ENCODE data around the gene DKK3. TPM values are rescaled to one million over a fixed set of nuclear protein-coding genes. Genes with fewer than 3 reads are reported as not detected.

Gene DKK3
- total and polyA plus RNA-seq, 2 of the 13 experiments (the other 11 are each of a cell fraction or from before 2014, with no cell fraction given): 0.09 to 0.67 TPM

DNA sequence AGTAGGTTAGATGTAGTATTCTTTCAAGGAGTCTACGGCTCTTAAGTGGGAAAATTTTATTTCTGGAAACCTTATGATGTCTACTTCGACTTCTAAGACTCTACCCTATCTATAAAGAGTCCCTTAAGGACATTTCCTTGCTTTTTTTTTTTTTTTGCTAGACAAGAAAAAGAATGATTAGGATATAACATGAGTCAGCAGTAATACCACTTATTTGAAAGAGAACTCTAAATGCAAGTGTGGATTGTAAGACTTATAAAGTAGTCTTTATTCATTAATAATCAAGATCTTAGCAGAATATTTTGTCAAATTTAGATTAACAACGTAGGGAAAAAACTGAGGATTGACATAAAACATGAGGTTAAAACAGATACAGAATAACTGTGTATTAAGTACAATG, 71.0 kb downstream of the DKK3 start:
- Histone ChIP-seq H3K27ac (ENCODE audit: extremely low read length, insufficient read depth, low read length) (no peak overlapping the region), H4K20me1 (ENCODE audit: insufficient read depth, low read length) (no peaks in the 10 kb centered on the region), H2AFZ (ENCODE audit: low read length) (no peak overlapping the region), H3K36me3 (replicated peaks in 1 of 2; ENCODE audit: control insufficient read depth in 1 of 2, insufficient read depth in 2 of 2, low read length in 2 of 2) (peaks cover 6 to 45% of the 10 kb centered on the region in 2 experiments; a peak in 4 of 5 replicates), H3K79me2 (ENCODE audit: insufficient read depth, low read length) (no peaks in the 10 kb centered on the region), H3K4me1 (ENCODE audit: insufficient read depth, low read length) (no peaks in the 10 kb centered on the region), H3K4me2 (ENCODE audit: low read depth, low read length) (no peak overlapping the region), H3K4me3 (replicated peaks in 1 of 3; ENCODE audit: insufficient read depth in 1 of 3, low read depth in 2 of 3, low read length in 3 of 3) (no peak overlapping the region), H3K27me3 (ENCODE audit: control insufficient read depth in 1 of 2, insufficient read depth in 2 of 2, low read length in 2 of 2) (no peaks in the 10 kb centered on the region), H3K9me3 (ENCODE audit: low read length) (no peaks in the 10 kb centered on the region), H3K9ac (ENCODE audit: insufficient read depth, low read depth, low read length) (no peak overlapping the region)
- DNase-seq (ENCODE audit: low spot score): no peak
- in situ Hi-C loops (cut with HindIII; ENCODE audit: extremely low pct_ligation_motif_present, low pct_unique_long_range_greater_than_20kb): loop anchor here (10.0 kb wide), 1 partner anchor 347 kb away; no protein-coding TSS in a partner anchor
- intact Hi-C loops (cut with micrococcal nuclease; ENCODE audit: unreplicated experiment): loop anchor here (10.0 kb wide), 1 partner anchor 297 kb away; no protein-coding TSS in a partner anchor
- ATAC-seq: no peak
- TF ChIP-seq ZNF543 (CRISPR knock-in tag; IDR thresholded peaks at IDR 0.05): no peak
- peak; percentile 71; the same call in 1 of the 2 replicates for TF ChIP-seq MAFF (IDR thresholded peaks at IDR 0.05; ENCODE audit: low read depth, low read length)
- peak; percentile 64 to 83 for TF ChIP-seq MAFK (conservative IDR thresholded peaks at IDR 0.05 in 1 of 2, IDR thresholded peaks at IDR 0.05 in 1 of 2; ENCODE audit: low read length in 2 of 2)
- BruUV-seq (replicated peaks): no TSS peak
- CTCF ChIA-PET (ENCODE audit: low intra/inter-chr PET ratio, low total read pairs): no interaction called here
- FAIRE-seq: no peak
- 98% methylated on average over 3 of the region's 3 CpGs for WGBS (ENCODE audit: low lambda C conversion rate)
- POLR2A ChIA-PET: no interaction called here

DNA sequence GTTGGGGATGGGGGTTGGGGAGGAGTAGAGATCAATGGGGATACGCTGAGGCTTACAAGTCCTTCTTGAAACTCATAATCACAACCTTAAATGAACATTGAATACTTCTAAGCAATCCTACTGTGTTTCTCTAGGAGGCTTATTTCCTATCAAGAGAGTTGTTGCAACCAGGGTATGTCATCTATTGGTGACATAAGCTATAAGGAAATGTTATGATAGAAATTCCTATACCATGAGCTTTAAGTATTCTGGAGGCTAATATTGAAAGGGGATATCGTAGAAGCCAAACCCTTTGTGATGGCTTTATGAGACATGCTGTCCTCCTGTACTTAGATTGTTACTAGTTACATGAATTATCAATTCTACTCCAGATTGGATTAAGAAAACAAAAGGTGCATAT, 72.9 kb downstream of the DKK3 start:
- ATAC-seq (no peak), FAIRE-seq (no peak), DNase-seq (ENCODE audit: low spot score) (no peak)
- Histone ChIP-seq H3K79me2 (ENCODE audit: insufficient read depth, low read length) (no peaks in the 10 kb centered on the region), H3K36me3 (replicated peaks in 1 of 2; ENCODE audit: control insufficient read depth in 1 of 2, insufficient read depth in 2 of 2, low read length in 2 of 2) (peaks cover 7 to 45% of the 10 kb centered on the region in 2 experiments; a peak in 4 of 5 replicates), H3K27me3 (ENCODE audit: control insufficient read depth in 1 of 2, insufficient read depth in 2 of 2, low read length in 2 of 2) (no peaks in the 10 kb centered on the region), H3K9ac (ENCODE audit: insufficient read depth, low read depth, low read length) (no peak overlapping the region), H3K27ac (ENCODE audit: extremely low read length, insufficient read depth, low read length) (no peak overlapping the region), H3K4me3 (replicated peaks in 1 of 3; ENCODE audit: insufficient read depth in 1 of 3, low read depth in 2 of 3, low read length in 3 of 3) (no peak overlapping the region), H3K4me2 (ENCODE audit: low read depth, low read length) (no peak overlapping the region), H4K20me1 (ENCODE audit: insufficient read depth, low read length) (no peaks in the 10 kb centered on the region), H2AFZ (ENCODE audit: low read length) (no peak overlapping the region), H3K9me3 (ENCODE audit: low read length) (no peaks in the 10 kb centered on the region), H3K4me1 (ENCODE audit: insufficient read depth, low read length) (no peaks in the 10 kb centered on the region)
- BruUV-seq (replicated peaks): no TSS peak
- POLR2A ChIA-PET: no interaction called here
- CTCF ChIA-PET (ENCODE audit: low intra/inter-chr PET ratio, low total read pairs): no interaction called here
- intact Hi-C loops (cut with micrococcal nuclease; ENCODE audit: unreplicated experiment) (loop anchor here (10.0 kb wide), 1 partner anchor 299 kb away; no protein-coding TSS in a partner anchor), in situ Hi-C loops (cut with HindIII; ENCODE audit: extremely low pct_ligation_motif_present, low pct_unique_long_range_greater_than_20kb) (loop anchor here (10.0 kb wide), 1 partner anchor 349 kb away; no protein-coding TSS in a partner anchor)
- 98% methylated on average over 2 of the region's 2 CpGs for WGBS (ENCODE audit: low lambda C conversion rate)
- TF ChIP-seq ZNF616 (CRISPR knock-in tag; IDR thresholded peaks at IDR 0.05; ENCODE audit: low read depth) (no peak), U2AF1 (optimal IDR thresholded peaks at IDR 0.05; ENCODE audit: low read depth, low read length) (no peak)
- TF ChIP-seq, protein P1, sequence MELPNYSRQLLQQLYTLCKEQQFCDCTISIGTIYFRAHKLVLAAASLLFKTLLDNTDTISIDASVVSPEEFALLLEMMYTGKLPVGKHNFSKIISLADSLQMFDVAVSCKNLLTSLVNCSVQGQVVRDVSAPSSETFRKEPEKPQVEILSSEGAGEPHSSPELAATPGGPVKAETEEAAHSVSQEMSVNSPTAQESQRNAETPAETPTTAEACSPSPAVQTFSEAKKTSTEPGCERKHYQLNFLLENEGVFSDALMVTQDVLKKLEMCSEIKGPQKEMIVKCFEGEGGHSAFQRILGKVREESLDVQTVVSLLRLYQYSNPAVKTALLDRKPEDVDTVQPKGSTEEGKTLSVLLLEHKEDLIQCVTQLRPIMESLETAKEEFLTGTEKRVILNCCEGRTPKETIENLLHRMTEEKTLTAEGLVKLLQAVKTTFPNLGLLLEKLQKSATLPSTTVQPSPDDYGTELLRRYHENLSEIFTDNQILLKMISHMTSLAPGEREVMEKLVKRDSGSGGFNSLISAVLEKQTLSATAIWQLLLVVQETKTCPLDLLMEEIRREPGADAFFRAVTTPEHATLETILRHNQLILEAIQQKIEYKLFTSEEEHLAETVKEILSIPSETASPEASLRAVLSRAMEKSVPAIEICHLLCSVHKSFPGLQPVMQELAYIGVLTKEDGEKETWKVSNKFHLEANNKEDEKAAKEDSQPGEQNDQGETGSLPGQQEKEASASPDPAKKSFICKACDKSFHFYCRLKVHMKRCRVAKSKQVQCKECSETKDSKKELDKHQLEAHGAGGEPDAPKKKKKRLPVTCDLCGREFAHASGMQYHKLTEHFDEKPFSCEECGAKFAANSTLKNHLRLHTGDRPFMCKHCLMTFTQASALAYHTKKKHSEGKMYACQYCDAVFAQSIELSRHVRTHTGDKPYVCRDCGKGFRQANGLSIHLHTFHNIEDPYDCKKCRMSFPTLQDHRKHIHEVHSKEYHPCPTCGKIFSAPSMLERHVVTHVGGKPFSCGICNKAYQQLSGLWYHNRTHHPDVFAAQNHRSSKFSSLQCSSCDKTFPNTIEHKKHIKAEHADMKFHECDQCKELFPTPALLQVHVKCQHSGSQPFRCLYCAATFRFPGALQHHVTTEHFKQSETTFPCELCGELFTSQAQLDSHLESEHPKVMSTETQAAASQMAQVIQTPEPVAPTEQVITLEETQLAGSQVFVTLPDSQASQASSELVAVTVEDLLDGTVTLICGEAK (IDR thresholded peaks at IDR 0.05): no peak
- TF ChIP-seq, protein P1 (CRISPR knock-in tag; IDR thresholded peaks at IDR 0.05): no peak
- TF ChIP-seq, protein P2, sequence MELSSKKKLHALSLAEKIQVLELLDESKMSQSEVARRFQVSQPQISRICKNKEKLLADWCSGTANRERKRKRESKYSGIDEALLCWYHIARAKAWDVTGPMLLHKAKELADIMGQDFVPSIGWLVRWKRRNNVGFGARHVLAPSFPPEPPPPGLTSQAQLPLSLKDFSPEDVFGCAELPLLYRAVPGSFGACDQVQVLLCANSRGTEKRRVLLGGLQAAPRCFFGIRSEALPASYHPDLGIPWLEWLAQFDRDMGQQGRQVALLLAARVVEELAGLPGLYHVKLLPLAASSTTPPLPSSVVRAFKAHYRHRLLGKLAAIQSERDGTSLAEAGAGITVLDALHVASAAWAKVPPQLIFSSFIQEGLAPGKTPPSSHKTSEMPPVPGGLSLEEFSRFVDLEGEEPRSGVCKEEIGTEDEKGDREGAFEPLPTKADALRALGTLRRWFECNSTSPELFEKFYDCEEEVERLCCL (CRISPR knock-in tag; IDR thresholded peaks at IDR 0.05; ENCODE audit: borderline replicate concordance): no peak

All from HepG2 (cell line).